Measurements from ENCODE around the gene TBXT. TPM values are rescaled to one million over a fixed set of nuclear protein-coding genes. Genes with fewer than 3 reads are reported as not detected.

Gene TBXT
- total and polyA plus RNA-seq, 9 of the 15 experiments (the other 6 are each of a cell fraction or from before 2014, with no cell fraction given): not detected

GRCh38 chr6:166173281-166173951, 5.8 kb upstream of the TBXT start (continued):
- TF ChIP-seq GMEB1 (CRISPR knock-in tag; IDR thresholded peaks at IDR 0.05): no peak
- TF ChIP-seq ZZZ3 (IDR thresholded peaks at IDR 0.05): no peak
- TF ChIP-seq CHD1 (IDR thresholded peaks at IDR 0.05; ENCODE audit: low read length): no peak

DNA sequence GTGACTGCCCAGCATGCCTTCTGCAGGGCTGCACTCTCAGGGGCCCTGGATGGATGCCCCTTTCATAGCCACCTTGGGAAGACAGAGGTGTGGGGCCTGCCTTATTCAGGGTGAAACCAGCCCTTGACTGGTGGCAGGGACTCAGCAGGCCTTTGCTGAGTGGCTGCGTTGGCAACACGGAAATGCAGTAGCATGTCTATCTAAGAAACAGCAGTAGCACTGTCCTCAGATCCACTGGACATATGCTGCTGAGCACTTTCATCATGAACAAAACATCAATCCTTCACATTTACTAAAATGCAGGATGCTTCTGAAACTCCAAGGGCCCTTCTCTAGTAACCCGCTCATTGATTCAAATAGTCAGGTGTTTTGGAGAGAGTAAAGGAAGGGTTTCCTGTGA, 4.9 kb upstream of the TBXT start:
- H3K9me1 ChIP-seq (ENCODE audit: control insufficient read depth, insufficient read depth, low read length): no peaks in the 10 kb centered on the region
- no peak overlapping the region for H3K27ac ChIP-seq (ENCODE audit: extremely low read depth, low read depth, low read length)
- no peak for FAIRE-seq
- intact Hi-C loops (cut with micrococcal nuclease): no loop called here
- H3K4me2 ChIP-seq (ENCODE audit: insufficient read depth, low read length): no peak overlapping the region
- no peak for DNase-seq (ENCODE audit: extremely low read depth in 1 of 4, low spot score in 3 of 4)
- H3K27me3 ChIP-seq (ENCODE audit: control insufficient read depth in 2 of 2, insufficient read depth in 2 of 2, low read length in 2 of 2): peaks cover 21 to 43% of the 10 kb centered on the region in 2 experiments; a peak in 4 of 5 replicates
- ATAC-seq: no peak
- no peaks in the 10 kb centered on the region for H3K9me3 ChIP-seq (replicated peaks; ENCODE audit: control insufficient read depth, insufficient read depth, low read depth, low read length)
- 0% methylated on average over 3 of the region's 3 CpGs for WGBS (ENCODE audit: insufficient coverage, low coverage, missing lambda C conversion rate)
- no peaks in the 10 kb centered on the region for H3K36me3 ChIP-seq (ENCODE audit: control insufficient read depth, insufficient read depth, low read length)
- in situ Hi-C loops (cut with MboI): no loop called here
- no peaks in the 10 kb centered on the region for H3K79me2 ChIP-seq (ENCODE audit: control insufficient read depth, insufficient read depth, low read length)
- no peak overlapping the region for H3K9ac ChIP-seq (ENCODE audit: insufficient read depth in 1 of 2, low read depth in 2 of 2, low read length in 2 of 2)
- no peak for TF ChIP-seq ZNF24 (IDR thresholded peaks at IDR 0.05)
- TF ChIP-seq ZFP30 (CRISPR knock-in tag; IDR thresholded peaks at IDR 0.05; ENCODE audit: borderline replicate concordance): no peak
- TF ChIP-seq MEIS2 (IDR thresholded peaks at IDR 0.05; ENCODE audit: partially characterized antibody): no peak
- no peak for TF ChIP-seq BRF1 (IDR thresholded peaks at IDR 0.05; ENCODE audit: borderline replicate concordance, extremely low read depth, insufficient read length)
- TF ChIP-seq ASH1L (IDR thresholded peaks at IDR 0.05; ENCODE audit: borderline replicate concordance, low read depth, partially characterized antibody): no peak
- no peak for TF ChIP-seq RFX5 (IDR thresholded peaks at IDR 0.05; ENCODE audit: low read depth, low read length)
- TF ChIP-seq, protein P1, sequence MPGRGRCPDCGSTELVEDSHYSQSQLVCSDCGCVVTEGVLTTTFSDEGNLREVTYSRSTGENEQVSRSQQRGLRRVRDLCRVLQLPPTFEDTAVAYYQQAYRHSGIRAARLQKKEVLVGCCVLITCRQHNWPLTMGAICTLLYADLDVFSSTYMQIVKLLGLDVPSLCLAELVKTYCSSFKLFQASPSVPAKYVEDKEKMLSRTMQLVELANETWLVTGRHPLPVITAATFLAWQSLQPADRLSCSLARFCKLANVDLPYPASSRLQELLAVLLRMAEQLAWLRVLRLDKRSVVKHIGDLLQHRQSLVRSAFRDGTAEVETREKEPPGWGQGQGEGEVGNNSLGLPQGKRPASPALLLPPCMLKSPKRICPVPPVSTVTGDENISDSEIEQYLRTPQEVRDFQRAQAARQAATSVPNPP (IDR thresholded peaks at IDR 0.05; ENCODE audit: borderline replicate concordance, insufficient read depth, insufficient read length): no peak
- no peak for TF ChIP-seq FOXA3 (CRISPR knock-in tag; conservative IDR thresholded peaks at IDR 0.05 in 1 of 2, IDR thresholded peaks at IDR 0.05 in 1 of 2)
- TF ChIP-seq, protein P2, sequence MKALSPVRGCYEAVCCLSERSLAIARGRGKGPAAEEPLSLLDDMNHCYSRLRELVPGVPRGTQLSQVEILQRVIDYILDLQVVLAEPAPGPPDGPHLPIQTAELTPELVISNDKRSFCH (CRISPR knock-in tag; IDR thresholded peaks at IDR 0.05): no peak
- TF ChIP-seq, protein P2 (tag; IDR thresholded peaks at IDR 0.05): no peak
- H4K20me1 ChIP-seq (replicated peaks; ENCODE audit: control insufficient read depth, insufficient read depth, low read length): no peaks in the 10 kb centered on the region
- BruUV-seq (replicated peaks): no TSS peak
- H3K4me3 ChIP-seq: no peak overlapping the region
- ChIA-PET POLR2A (interaction anchor here (0.7 kb wide), 1 partner anchor 293 kb away, joined by 3 read pairs; no protein-coding TSS in a partner anchor), CTCF (ENCODE audit: low intra/inter-chr PET ratio) (no interaction called here)
- no peak overlapping the region for H2AFZ ChIP-seq (ENCODE audit: low read depth, low read length)
- peaks cover 0 to 6% of the 10 kb centered on the region in 2 experiments; a peak in 1 of 5 replicates for H3K4me1 ChIP-seq (replicated peaks in 1 of 2; ENCODE audit: control insufficient read depth in 2 of 2, insufficient read depth in 2 of 2, low read length in 2 of 2)

All from K562 (cell line).